ENCODE data around the gene SLC24A3. TPM values are rescaled to one million over a fixed set of nuclear protein-coding genes. Genes with fewer than 3 reads are reported as not detected.

Gene SLC24A3
- total and polyA plus RNA-seq, 2 of the 13 experiments (the other 11 are each of a cell fraction or from before 2014, with no cell fraction given), result not detected

- Histone ChIP-seq H3K4me3 (replicated peaks in 1 of 3; ENCODE audit: insufficient read depth in 1 of 3, low read depth in 2 of 3, low read length in 3 of 3) (no peak overlapping the region), H3K36me3 (replicated peaks in 1 of 2; ENCODE audit: control insufficient read depth in 1 of 2, insufficient read depth in 2 of 2, low read length in 2 of 2) (no peaks in the 10 kb centered on the region), H3K4me2 (ENCODE audit: low read depth, low read length) (no peak overlapping the region), H4K20me1 (ENCODE audit: insufficient read depth, low read length) (no peaks in the 10 kb centered on the region), H3K79me2 (ENCODE audit: insufficient read depth, low read length) (no peaks in the 10 kb centered on the region), H3K27me3 (ENCODE audit: control insufficient read depth in 1 of 2, insufficient read depth in 2 of 2, low read length in 2 of 2) (peaks cover 3 to 24% of the 10 kb centered on the region in 2 experiments; a peak in 4 of 5 replicates), H3K4me1 (ENCODE audit: insufficient read depth, low read length) (peaks cover 10% of the 10 kb centered on the region), H3K9ac (ENCODE audit: insufficient read depth, low read depth, low read length) (no peak overlapping the region), H3K27ac (ENCODE audit: extremely low read length, insufficient read depth, low read length) (no peak overlapping the region), H2AFZ (ENCODE audit: low read length) (no peak overlapping the region), H3K9me3 (ENCODE audit: low read length) (no peaks in the 10 kb centered on the region)
- ChIA-PET CTCF (ENCODE audit: low intra/inter-chr PET ratio, low total read pairs) (no interaction called here), POLR2A (no interaction called here)
- TF ChIP-seq ELF3 (CRISPR knock-in tag; IDR thresholded peaks at IDR 0.05) (0 out of 2 replicates have a peak, but pooled peaks have one; percentile 30), GLMP (CRISPR knock-in tag; IDR thresholded peaks at IDR 0.05; ENCODE audit: borderline replicate concordance) (no peak), ZNF572 (CRISPR knock-in tag; IDR thresholded peaks at IDR 0.05) (no peak)
- intact Hi-C loops (cut with micrococcal nuclease; ENCODE audit: unreplicated experiment) (loop anchor here (10.0 kb wide), 2 partner anchors 144 to 1254 kb away; no protein-coding TSS in a partner anchor), in situ Hi-C loops (cut with HindIII; ENCODE audit: extremely low pct_ligation_motif_present, low pct_unique_long_range_greater_than_20kb) (loop anchor here (10.0 kb wide), 2 partner anchors 594 to 1034 kb away; no protein-coding TSS in a partner anchor)
- WGBS (ENCODE audit: low lambda C conversion rate), result 39% methylated on average over 3 of the region's 3 CpGs
- DNase-seq (ENCODE audit: low spot score), result no peak
- no peak for ATAC-seq
- no TSS peak for BruUV-seq (replicated peaks)
- no peak for FAIRE-seq
Observed at GRCh38 chr20:19668418-19668817, 456.0 kb downstream of the SLC24A3 start.

DNA sequence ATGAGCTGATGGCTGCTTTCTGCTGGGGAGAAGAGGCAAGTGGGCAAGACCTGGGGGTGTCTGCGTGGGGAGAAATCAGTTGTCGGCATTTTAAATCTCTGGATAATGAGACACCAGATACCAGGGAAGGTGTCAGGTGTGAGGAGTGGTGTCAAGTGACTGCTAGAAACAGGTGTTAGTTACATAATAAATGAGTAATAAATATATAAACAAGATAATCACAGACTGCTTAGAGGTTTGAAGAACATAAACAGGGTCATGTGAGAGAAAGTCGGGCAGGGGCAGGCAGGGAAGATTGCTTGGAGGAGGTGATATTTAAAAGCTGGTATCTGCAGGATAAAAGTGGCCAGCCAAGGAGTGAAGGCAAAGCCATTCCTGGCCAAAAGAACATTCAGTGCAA, 458.4 kb downstream of the SLC24A3 start:
- peaks cover 3 to 21% of the 10 kb centered on the region in 2 experiments; a peak in 3 of 5 replicates for H3K27me3 ChIP-seq (ENCODE audit: control insufficient read depth in 1 of 2, insufficient read depth in 2 of 2, low read length in 2 of 2)
- intact Hi-C loops (cut with micrococcal nuclease; ENCODE audit: unreplicated experiment), result no loop called here
- no peak overlapping the region for H3K4me2 ChIP-seq (ENCODE audit: low read depth, low read length)
- no peak for DNase-seq (ENCODE audit: low spot score)
- no peak overlapping the region for H3K27ac ChIP-seq (ENCODE audit: extremely low read length, insufficient read depth, low read length)
- no peak overlapping the region for H3K9ac ChIP-seq (ENCODE audit: insufficient read depth, low read depth, low read length)
- no peaks in the 10 kb centered on the region for H4K20me1 ChIP-seq (ENCODE audit: insufficient read depth, low read length)
- H2AFZ ChIP-seq (ENCODE audit: low read length), result no peak overlapping the region
- TF ChIP-seq KLF12 (CRISPR knock-in tag; IDR thresholded peaks at IDR 0.05; ENCODE audit: borderline replicate concordance), result no peak
- TF ChIP-seq EEA1 (CRISPR knock-in tag; IDR thresholded peaks at IDR 0.05; ENCODE audit: borderline replicate concordance), result no peak
- TF ChIP-seq NCOA5 (CRISPR knock-in tag; IDR thresholded peaks at IDR 0.05), result no peak
- TF ChIP-seq ZNF549 (CRISPR knock-in tag; IDR thresholded peaks at IDR 0.05), result no peak
- no peak for TF ChIP-seq PAX8 (CRISPR knock-in tag; IDR thresholded peaks at IDR 0.05; ENCODE audit: borderline replicate concordance)
- TF ChIP-seq HOXA3 (CRISPR knock-in tag; IDR thresholded peaks at IDR 0.05), result no peak
- TF ChIP-seq, protein P1, sequence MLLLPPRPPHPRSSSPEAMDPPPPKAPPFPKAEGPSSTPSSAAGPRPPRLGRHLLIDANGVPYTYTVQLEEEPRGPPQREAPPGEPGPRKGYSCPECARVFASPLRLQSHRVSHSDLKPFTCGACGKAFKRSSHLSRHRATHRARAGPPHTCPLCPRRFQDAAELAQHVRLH (CRISPR knock-in tag; IDR thresholded peaks at IDR 0.05; ENCODE audit: borderline replicate concordance, low read depth), result no peak
- TF ChIP-seq KDM4B (CRISPR knock-in tag; IDR thresholded peaks at IDR 0.05), result no peak
- no peak for TF ChIP-seq ZNF577 (CRISPR knock-in tag; IDR thresholded peaks at IDR 0.05; ENCODE audit: borderline replicate concordance, low read depth)
- in situ Hi-C loops (cut with HindIII; ENCODE audit: extremely low pct_ligation_motif_present, low pct_unique_long_range_greater_than_20kb), result no loop called here
- no TSS peak for BruUV-seq (replicated peaks)
- H3K4me1 ChIP-seq (ENCODE audit: insufficient read depth, low read length), result peaks cover 10% of the 10 kb centered on the region
- H3K79me2 ChIP-seq (ENCODE audit: insufficient read depth, low read length), result no peaks in the 10 kb centered on the region
- H3K4me3 ChIP-seq (replicated peaks in 1 of 3; ENCODE audit: insufficient read depth in 1 of 3, low read depth in 2 of 3, low read length in 3 of 3), result no peak overlapping the region
- FAIRE-seq, result no peak
- H3K9me3 ChIP-seq (ENCODE audit: low read length), result no peaks in the 10 kb centered on the region
- ATAC-seq, result no peak
- no peaks in the 10 kb centered on the region for H3K36me3 ChIP-seq (replicated peaks in 1 of 2; ENCODE audit: control insufficient read depth in 1 of 2, insufficient read depth in 2 of 2, low read length in 2 of 2)
- ChIA-PET POLR2A (no interaction called here), CTCF (ENCODE audit: low intra/inter-chr PET ratio, low total read pairs) (no interaction called here)
- WGBS (ENCODE audit: low lambda C conversion rate), result 23% methylated on average over 3 of the region's 3 CpGs
